ENCODE measurements around the gene HLCS. TPM values are rescaled to one million over a fixed set of nuclear protein-coding genes. Genes with fewer than 3 reads are reported as not detected.
"Not testable (repeated sequence)": the region's sequence is repeated elsewhere in the genome, so short reads cannot be mapped to it uniquely, and the experiment has no call there.

HLCS gene
- 10.2 TPM for total RNA-seq

DNA sequence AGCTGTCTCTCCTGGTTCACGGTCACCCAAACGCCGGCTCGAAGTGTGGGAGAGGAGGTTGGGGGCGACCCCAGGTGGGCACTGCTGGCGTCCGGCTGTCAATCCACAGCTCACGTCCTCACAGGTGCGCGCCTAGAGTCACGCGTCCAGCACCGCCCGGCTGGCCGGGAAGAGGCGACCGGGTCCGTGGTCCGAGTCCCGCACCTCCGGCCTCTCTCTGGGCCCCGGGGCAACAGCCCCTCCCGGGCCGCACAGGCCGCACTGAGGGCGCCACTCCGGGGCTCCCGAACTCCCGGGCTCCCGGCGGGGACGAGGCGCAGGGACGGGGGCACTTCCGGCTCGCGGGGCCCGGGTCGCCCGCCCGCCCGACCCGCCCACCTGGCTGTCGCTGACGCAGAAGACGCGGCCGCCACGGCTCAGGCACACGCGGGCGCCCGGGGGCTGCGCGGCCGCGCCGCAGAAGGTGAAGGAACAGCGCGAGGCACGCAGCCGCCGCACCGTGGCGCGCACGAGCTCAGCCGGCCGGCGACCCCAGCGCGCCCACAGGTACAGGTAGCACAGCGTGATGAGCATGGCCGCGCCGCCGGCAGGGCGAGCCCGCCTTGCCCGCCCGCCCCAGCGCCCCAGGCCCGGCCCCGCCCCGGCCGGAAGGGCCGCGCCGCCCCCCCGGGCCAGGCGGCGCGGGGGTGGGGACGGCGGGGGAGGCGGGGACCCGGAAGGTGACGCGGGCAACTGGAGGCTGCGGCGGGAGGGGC is at the start of gene HLCS:
Gene HLCS (minus strand): TSS at position 604 of the 755 bp plus-strand sequence. CDS start 31 bp downstream, at position 573.
- Histone ChIP-seq H3K4me1 (ENCODE audit: insufficient read depth, low read length) (peaks cover 12% of the 10 kb centered on the region), H3K9me3 (ENCODE audit: low read depth, low read length) (no peaks in the 10 kb centered on the region), H3K4me3 (ENCODE audit: low read length) (peak within 1 kb of the TSS; percentile 48), H3K27me3 (ENCODE audit: insufficient read depth, low read length) (no peaks in the 10 kb centered on the region)

- H3K27me3 ChIP-seq (ENCODE audit: insufficient read depth, low read length) = peaks cover 51% of the 10 kb centered on the region
- H3K4me3 ChIP-seq (ENCODE audit: low read length) = no peak overlapping the region
- no peaks in the 10 kb centered on the region for H3K9me3 ChIP-seq (ENCODE audit: low read depth, low read length)
- peaks cover 23% of the 10 kb centered on the region for H3K4me1 ChIP-seq (ENCODE audit: insufficient read depth, low read length)
These were observed 43.4 kb upstream of the HLCS start for GRCh38 chr21:37009740-37010341.

DNA sequence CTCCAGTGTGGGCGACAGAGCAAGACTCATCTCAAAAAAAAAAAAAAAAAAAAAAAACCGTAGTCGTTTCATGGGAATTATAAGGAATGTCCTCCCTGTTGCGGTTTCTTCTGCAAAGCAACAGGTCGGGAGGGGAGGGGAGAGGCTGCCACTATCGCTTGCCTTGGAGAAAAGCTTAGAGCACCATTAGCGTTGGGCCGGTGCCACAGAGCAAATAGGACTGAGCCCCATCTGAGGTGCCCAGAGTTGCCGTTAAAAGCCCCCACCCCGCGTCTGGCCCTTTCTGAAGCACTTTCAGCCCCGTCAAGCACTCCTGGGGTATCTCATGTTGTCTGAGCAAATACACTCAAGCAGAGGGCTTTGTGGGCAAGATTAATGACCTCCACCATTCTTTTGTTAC is 42.3 kb upstream of the HLCS start:
- peaks cover 23% of the 10 kb centered on the region for H3K4me1 ChIP-seq (ENCODE audit: insufficient read depth, low read length)
- H3K4me3 ChIP-seq (ENCODE audit: low read length) = no peak overlapping the region
- no peaks in the 10 kb centered on the region for H3K9me3 ChIP-seq (ENCODE audit: low read depth, low read length)
- peaks cover 51% of the 10 kb centered on the region for H3K27me3 ChIP-seq (ENCODE audit: insufficient read depth, low read length)

GRCh38 chr21:37006486-37007291 is 40.2 kb upstream of the HLCS start, which contains the start of gene RIPPLY3:
Gene RIPPLY3, plus strand, starts transcription at chr21:37006702. Its CDS starts 71 bp downstream, at chr21:37006773.
- peak within 1 kb of the TSS; percentile 12 for H3K4me3 ChIP-seq (ENCODE audit: low read length)
- H3K4me1 ChIP-seq (ENCODE audit: insufficient read depth, low read length) = peaks cover 23% of the 10 kb centered on the region
- H3K27me3 ChIP-seq (ENCODE audit: insufficient read depth, low read length) = peaks cover 51% of the 10 kb centered on the region
- H3K9me3 ChIP-seq (ENCODE audit: low read depth, low read length) = no peaks in the 10 kb centered on the region

GRCh38 chr21:37005548-37006485 is 39.3 kb upstream of the HLCS start:
- Histone ChIP-seq H3K9me3 (ENCODE audit: low read depth, low read length) (no peaks in the 10 kb centered on the region), H3K4me3 (ENCODE audit: low read length) (no peak overlapping the region), H3K4me1 (ENCODE audit: insufficient read depth, low read length) (peaks cover 23% of the 10 kb centered on the region), H3K27me3 (ENCODE audit: insufficient read depth, low read length) (peaks cover 48% of the 10 kb centered on the region)

DNA sequence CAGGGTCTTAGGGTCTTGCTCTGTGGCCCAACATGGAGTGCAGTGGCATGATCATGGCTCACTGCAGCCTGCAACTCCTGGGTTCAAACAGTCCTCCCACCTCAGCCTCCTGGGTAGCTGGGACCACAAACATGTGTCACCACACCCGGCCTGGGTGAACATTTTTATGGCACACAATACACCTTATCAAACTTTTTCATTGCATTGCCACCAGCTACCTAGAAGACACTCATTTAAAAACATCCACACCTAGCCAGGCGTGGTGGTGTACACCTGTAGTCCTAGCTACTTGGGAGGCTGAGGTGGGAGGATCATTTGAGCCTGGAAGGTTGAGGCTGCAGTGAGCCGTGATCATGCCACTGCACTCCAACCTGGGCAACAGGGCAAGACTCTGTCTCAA is 37.4 kb upstream of the HLCS start:
- H3K4me1 ChIP-seq (ENCODE audit: insufficient read depth, low read length) = peaks cover 15% of the 10 kb centered on the region
- H3K4me3 ChIP-seq (ENCODE audit: low read length); H3K9me3 ChIP-seq (ENCODE audit: low read depth, low read length): not testable (repeated sequence)
- peaks cover 30% of the 10 kb centered on the region for H3K27me3 ChIP-seq (ENCODE audit: insufficient read depth, low read length)

- not testable (repeated sequence) for H3K9me3 ChIP-seq (ENCODE audit: low read depth, low read length); H3K4me3 ChIP-seq (ENCODE audit: low read length)
- peaks cover 15% of the 10 kb centered on the region for H3K4me1 ChIP-seq (ENCODE audit: insufficient read depth, low read length)
- H3K27me3 ChIP-seq (ENCODE audit: insufficient read depth, low read length) = peaks cover 20% of the 10 kb centered on the region
These were observed 36.4 kb upstream of the HLCS start for GRCh38 chr21:37002851-37003250.

DNA sequence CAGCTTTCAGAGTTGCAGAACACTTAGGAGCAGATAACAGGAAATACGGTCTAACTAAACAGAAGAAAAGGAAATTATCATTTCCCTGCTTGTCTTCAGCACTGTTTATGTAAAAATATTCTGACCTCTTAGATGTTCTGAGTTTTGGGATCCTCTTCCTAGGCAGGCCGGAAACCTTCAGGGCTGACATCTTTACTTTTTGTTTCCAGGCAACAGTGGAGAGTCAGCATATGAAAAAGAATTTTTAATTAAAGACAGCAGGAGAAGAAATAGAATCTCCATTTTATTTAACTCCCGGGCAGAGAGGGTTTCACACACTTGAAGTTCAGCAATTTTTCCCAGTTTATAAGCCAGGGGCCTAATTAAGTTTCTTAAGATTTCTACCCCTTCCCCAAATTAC is 35.0 kb upstream of the HLCS start:
- Histone ChIP-seq H3K4me1 (ENCODE audit: insufficient read depth, low read length) (peaks cover 3% of the 10 kb centered on the region), H3K9me3 (ENCODE audit: low read depth, low read length) (no peaks in the 10 kb centered on the region), H3K4me3 (ENCODE audit: low read length) (no peak overlapping the region), H3K27me3 (ENCODE audit: insufficient read depth, low read length) (peaks cover 10% of the 10 kb centered on the region)

DNA sequence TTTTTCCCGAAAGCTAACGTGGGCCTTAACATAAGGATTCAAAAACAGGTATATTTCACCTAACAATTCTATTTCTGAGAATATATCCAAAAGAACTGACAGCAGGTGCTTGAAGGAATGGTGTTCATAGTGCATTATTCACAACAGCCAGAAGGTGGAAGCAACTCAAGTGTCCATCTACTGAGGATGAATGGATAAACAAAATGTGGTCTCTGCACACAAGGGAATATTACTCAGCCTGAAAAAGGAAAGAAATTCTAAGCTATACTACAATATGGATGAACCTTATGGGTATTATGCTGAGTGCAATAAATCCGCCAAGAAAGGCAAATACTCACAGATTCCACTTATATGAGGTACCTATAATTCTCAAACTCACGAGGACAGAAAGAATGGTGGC is 33.9 kb upstream of the HLCS start:
- Histone ChIP-seq H3K27me3 (ENCODE audit: insufficient read depth, low read length) (peaks cover 2% of the 10 kb centered on the region), H3K4me1 (ENCODE audit: insufficient read depth, low read length) (no peaks in the 10 kb centered on the region), H3K4me3 (ENCODE audit: low read length) (no peak overlapping the region), H3K9me3 (ENCODE audit: low read depth, low read length) (no peaks in the 10 kb centered on the region)

DNA sequence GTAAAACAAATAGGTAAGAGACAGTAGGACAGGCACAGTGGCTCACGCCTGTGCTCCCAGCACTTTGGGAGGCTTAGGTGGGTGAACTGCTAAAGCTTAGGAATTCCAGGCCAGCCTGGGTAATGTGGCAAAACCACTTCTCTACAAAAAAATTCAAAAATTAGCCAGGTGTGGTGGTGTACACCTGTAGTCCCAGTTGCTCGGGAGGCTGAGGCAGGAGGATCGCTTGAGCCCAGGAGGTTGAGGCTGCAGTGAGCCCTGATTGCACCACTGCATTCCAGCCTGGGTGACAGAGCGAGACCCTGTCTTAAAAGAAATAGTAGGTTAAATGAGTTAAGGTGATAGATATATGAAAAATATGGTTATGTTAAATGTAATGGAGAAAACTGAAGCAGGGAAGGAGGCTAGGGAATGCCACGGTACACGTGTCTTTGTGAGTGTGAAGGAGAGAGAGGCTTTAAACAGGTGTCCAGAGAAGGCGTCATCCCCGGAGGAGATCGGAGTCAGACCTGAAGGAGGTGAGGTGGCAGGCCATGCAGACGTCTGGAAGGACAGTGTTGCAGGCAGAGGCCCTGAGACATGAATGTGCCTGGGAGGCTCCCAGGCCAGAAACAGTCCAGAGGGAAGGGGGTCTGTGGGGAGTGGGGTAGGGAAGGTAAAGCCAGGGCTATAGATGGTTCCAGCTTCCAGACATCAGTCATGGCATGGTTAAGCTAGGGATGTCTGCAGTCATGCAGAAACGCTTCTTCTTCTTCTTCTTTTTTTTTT is 32.8 kb upstream of the HLCS start:
- Histone ChIP-seq H3K4me3 (ENCODE audit: low read length) (no peak overlapping the region), H3K9me3 (ENCODE audit: low read depth, low read length) (no peaks in the 10 kb centered on the region), H3K27me3 (ENCODE audit: insufficient read depth, low read length) (no peaks in the 10 kb centered on the region), H3K4me1 (ENCODE audit: insufficient read depth, low read length) (no peaks in the 10 kb centered on the region)

GRCh38 chr21:36995285-36995684 is 28.8 kb upstream of the HLCS start:
- H3K27me3 ChIP-seq (ENCODE audit: insufficient read depth, low read length); H3K4me3 ChIP-seq (ENCODE audit: low read length); H3K4me1 ChIP-seq (ENCODE audit: insufficient read depth, low read length); H3K9me3 ChIP-seq (ENCODE audit: low read depth, low read length): not testable (repeated sequence)

DNA sequence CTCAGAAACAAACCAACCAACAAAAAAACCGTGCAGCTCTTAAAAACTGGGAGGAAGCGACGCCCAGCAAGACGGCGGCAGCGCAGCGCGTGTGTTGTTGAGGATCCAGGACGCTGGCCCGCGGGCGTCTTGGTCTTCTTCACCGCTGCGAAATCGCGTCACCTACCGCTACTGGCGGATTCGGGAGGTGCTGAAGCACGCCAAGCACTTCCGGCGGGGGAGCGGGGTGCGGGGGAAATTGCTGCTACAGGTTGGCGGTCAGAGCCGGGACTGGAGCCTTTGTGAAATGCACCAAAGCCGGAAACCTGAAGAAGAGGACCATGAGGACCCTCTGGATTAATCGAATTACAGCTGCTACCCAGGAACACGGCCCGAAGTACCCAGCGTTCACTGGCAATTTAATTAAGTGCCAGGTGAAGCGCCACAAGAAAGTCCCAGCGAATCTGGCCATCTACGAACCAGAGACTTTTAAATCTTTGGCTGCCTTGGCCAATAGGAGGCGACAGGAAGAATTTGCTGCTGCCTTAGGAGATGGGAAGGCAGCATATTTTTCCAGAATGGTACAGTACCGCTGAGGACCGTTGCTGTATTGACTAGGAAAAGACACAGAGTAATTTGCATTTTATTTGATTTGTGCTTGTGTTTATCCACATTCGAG is 28.2 kb upstream of the HLCS start:
- Histone ChIP-seq H3K4me1 (ENCODE audit: insufficient read depth, low read length) (no peaks in the 10 kb centered on the region), H3K4me3 (ENCODE audit: low read length) (no peak overlapping the region), H3K27me3 (ENCODE audit: insufficient read depth, low read length) (no peaks in the 10 kb centered on the region), H3K9me3 (ENCODE audit: low read depth, low read length) (no peaks in the 10 kb centered on the region)

- Histone ChIP-seq H3K27me3 (ENCODE audit: insufficient read depth, low read length) (no peaks in the 10 kb centered on the region), H3K9me3 (ENCODE audit: low read depth, low read length) (no peaks in the 10 kb centered on the region), H3K4me3 (ENCODE audit: low read length) (no peak overlapping the region), H3K4me1 (ENCODE audit: insufficient read depth, low read length) (peaks cover 6% of the 10 kb centered on the region)
These were observed 26.2 kb upstream of the HLCS start for GRCh38 chr21:36992671-36993070.
